NT2/D1 (cell line): Measurements from ENCODE around the gene DDX54.

ENCODE experiments used
- SUZ12 ChIP-seq: IDR thresholded peaks from 2 replicates; pipeline ENCODE4 v1.6.1; 2011; ENCODE audit not compliant: insufficient read length, insufficient read depth; ENCODE audit errors: extremely low read depth
- YY1 ChIP-seq: IDR thresholded peaks from 2 replicates; pipeline ENCODE4 v1.6.1; 2011; ENCODE audit not compliant: insufficient read length, insufficient read depth
- ZNF274 ChIP-seq: IDR thresholded peaks from 2 replicates; pipeline ENCODE4 v1.6.1; 2011; ENCODE audit warnings: mild to moderate bottlenecking, low read depth, low read length

DNA sequence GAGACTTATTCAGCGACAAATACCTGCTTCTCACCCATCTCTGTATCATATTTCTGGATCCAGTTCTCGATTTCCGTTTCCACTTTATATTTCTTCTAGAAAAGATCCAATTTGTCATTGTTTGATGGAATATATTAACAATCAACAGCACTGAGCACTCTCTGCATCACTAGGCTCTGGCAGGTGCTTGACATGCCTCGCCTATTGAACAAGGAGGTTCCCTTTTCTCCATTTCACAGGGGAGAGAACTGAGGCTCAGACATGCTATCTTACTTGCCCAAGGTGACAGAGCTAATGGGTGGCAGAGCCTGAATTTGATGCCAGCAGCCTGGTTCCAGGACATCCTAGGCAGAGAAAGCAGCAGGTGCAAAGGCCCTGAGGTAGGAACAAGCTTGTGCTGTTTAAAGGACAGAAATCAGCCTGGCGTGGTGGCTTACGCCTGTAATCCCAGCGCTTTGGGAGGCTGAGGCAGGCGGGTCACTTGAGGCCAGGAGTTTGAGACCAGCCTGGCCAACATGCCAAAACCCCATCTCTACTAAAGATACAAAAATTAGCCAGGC, 12.3 kb upstream of the DDX54 start:
- TF ChIP-seq SUZ12 (no peak), ZNF274 (no peak), YY1 (no peak)
